Thoracic aorta (tissue), 2 donors: Measurements from ENCODE around the gene TMED10. TPM values are rescaled to one million over a fixed set of nuclear protein-coding genes. Genes with fewer than 3 reads are reported as not detected.

Experiments used
- ATAC-seq: fragments of 150-250 bp; one replicate; pipeline ENCODE4 v1.8.0; 2017; ENCODE audit warnings: low read depth; ENCODE audit not compliant: insufficient number of reproducible peaks, low FRiP score
- DNase-seq: peaks from one replicate; pipeline ENCODE4 v3.0.0-alpha.2; 2020; ENCODE audit warnings: low spot score
- H3K27ac ChIP-seq, 2 donors: fragments of 200-600 bp; sonication (generic); 1 replicate in 1 of 2; 2 replicates in 1 of 2; pipeline ENCODE4 v1.5.1; 2016; ENCODE audit warnings: mild to moderate bottlenecking in 2 of 2, moderate library complexity in 2 of 2
- H3K27me3 ChIP-seq: fragments of 200-600 bp; sonication (generic); replicated peaks from 2 replicates; pipeline ENCODE4 v1.6.0; 2016; ENCODE audit warnings: mild to moderate bottlenecking; ENCODE audit not compliant: insufficient read depth
- H3K36me3 ChIP-seq: fragments of 200-600 bp; sonication (generic); one replicate; pipeline ENCODE4 v1.5.1; 2016
- H3K4me1 ChIP-seq, 2 donors: fragments of 200-600 bp; sonication (generic); 1 replicate in 1 of 2; 2 replicates in 1 of 2; pipeline versions ENCODE4 v1.5.1 to v1.6.0; 2016; ENCODE audit warnings: low read depth in 2 of 2, mild to moderate bottlenecking in 1 of 2; ENCODE audit not compliant: control insufficient read depth in 1 of 2
- H3K4me3 ChIP-seq: fragments of 200-600 bp; sonication (generic); 2 replicates; pipeline ENCODE4 v1.5.1; 2016; ENCODE audit warnings: mild to moderate bottlenecking
- H3K9me3 ChIP-seq: fragments of 200-600 bp; sonication (generic); 2 replicates; pipeline ENCODE4 v1.5.1; 2016
- total RNA-seq, 2 donors: library from RNA; depleted of rRNA; stranded (reverse); fragments of >200 nt; gene quantifications; one replicate each; pipeline versions ENCODE4 v1.1.0 to v1.2.3, GENCODE V29; 2016
- TF ChIP-seq, protein P1 (sequence below): fragments of 200-600 bp; sonication (generic); IDR thresholded peaks from one replicate; pipeline ENCODE4 v1.5.1; 2019; ENCODE audit warnings: antibody characterized with exemption

TMED10 gene
- total RNA-seq, 2 donors from 2014 or later = 258 to 342 TPM

DNA sequence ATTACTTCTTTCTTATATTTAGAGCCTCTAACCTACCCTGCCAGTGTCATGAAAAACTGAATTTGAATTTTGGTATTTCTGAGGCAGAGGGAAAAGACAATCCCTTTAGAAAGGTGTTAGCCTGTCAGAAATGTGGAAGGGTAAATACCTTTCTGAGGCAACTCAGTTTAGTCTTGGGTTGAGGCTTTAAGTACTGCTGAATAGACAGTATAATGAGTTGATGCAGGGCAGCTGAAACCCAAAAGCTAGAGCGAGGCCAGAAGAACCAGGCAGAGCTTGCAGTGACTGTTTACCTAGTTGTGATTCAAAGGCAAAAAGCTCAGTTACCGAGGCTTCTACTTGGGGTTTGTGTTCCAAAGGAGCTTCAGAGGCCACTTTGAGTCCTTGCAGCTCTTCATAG, 88.3 kb downstream of the TMED10 start:
- Histone ChIP-seq H3K36me3 (peaks cover 42% of the 10 kb centered on the region), H3K9me3 (no peaks in the 10 kb centered on the region), H3K4me3 (no peak overlapping the region), H3K27ac (no peak overlapping the region), H3K4me1 (no peaks in the 10 kb centered on the region), H3K27me3 (no peaks in the 10 kb centered on the region)
- TF ChIP-seq, protein P1, sequence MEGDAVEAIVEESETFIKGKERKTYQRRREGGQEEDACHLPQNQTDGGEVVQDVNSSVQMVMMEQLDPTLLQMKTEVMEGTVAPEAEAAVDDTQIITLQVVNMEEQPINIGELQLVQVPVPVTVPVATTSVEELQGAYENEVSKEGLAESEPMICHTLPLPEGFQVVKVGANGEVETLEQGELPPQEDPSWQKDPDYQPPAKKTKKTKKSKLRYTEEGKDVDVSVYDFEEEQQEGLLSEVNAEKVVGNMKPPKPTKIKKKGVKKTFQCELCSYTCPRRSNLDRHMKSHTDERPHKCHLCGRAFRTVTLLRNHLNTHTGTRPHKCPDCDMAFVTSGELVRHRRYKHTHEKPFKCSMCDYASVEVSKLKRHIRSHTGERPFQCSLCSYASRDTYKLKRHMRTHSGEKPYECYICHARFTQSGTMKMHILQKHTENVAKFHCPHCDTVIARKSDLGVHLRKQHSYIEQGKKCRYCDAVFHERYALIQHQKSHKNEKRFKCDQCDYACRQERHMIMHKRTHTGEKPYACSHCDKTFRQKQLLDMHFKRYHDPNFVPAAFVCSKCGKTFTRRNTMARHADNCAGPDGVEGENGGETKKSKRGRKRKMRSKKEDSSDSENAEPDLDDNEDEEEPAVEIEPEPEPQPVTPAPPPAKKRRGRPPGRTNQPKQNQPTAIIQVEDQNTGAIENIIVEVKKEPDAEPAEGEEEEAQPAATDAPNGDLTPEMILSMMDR = no peak
- ATAC-seq = no peak
- no peak for DNase-seq

DNA sequence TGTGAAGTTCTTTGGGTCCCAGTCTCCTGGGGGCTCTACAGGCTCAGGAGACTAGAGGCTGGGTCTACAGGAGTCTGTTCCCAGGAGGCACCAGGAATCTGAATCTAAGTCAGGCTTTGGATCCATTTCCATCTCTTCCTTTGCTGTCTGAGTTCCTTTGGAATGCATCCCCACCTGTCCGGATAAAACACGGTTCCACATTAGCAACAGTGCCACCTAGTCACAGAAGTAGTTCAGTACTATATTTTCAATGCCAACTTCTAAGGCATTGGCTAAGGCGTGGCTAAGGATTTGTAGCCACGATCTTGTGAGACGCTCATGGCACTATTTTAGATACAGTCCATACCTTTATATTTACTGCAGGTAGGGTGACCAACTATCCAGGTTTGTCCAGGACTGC, 91.9 kb downstream of the TMED10 start:
- H3K36me3 ChIP-seq = peaks cover 42% of the 10 kb centered on the region
- H3K4me1 ChIP-seq = peaks cover 0 to 11% of the 10 kb centered on the region in 2 donors
- H3K27ac ChIP-seq = no peak overlapping the region
- ATAC-seq (no peak), DNase-seq (no peak)
- H3K9me3 ChIP-seq = no peaks in the 10 kb centered on the region
- H3K27me3 ChIP-seq = no peaks in the 10 kb centered on the region
- no peak overlapping the region for H3K4me3 ChIP-seq
- TF ChIP-seq, protein P1 = no peak

DNA sequence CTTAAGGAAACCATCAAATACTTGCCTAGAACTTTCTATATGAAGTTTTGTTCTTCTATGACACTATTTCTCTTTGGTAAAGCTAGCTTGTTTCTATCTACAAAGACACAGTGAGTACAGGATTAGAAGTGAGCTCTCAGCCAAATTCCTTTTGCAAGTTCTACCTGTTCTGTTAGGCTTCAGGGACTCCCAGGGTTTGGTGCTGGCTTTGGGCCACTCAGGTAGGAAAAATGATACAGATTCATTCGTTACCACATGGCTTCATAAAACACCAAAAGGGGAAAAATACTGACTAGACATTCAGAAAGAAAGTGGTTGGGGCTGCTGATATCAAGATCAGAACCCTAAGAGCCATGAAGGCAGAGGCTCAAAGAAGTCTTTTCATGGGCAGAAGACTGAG, 93.1 kb downstream of the TMED10 start:
- Histone ChIP-seq H3K27me3 (no peaks in the 10 kb centered on the region), H3K4me3 (no peak overlapping the region), H3K27ac (no peak overlapping the region), H3K4me1 (peaks cover 0 to 11% of the 10 kb centered on the region in 2 donors), H3K36me3 (peaks cover 42% of the 10 kb centered on the region), H3K9me3 (no peaks in the 10 kb centered on the region)
- ATAC-seq (no peak), DNase-seq (no peak)
- TF ChIP-seq, protein P1 = no peak

DNA sequence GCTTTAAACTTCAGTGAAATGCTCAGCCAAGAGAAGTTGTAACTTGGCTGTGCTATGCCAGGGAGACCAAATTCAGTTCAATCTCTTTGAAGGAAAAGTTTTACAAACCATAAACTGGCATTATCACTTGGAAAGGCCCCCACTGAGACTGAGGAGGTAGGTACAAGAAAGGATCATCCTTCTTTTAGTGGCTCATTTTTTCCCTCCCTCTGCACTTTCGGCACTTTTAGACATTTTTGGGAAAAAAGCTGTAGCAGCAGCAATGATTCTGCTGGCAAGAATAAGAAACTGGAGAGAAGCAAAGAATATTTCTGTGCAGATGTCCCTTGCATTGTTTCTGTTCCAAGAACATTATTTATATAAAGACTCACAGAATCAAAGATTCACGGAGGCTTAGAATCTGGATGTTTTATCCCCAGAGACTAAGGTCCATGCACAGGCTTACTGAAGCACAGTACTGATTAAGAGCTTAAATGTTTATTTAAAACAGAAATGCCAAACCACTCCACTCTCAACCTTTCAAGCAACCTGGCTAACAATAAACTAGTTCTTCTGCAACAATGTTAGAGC, 94.7 kb downstream of the TMED10 start:
- TF ChIP-seq, protein P1 = no peak
- H3K27ac ChIP-seq = peak overlapping the region in 1 of 2 donors; percentile 39
- H3K9me3 ChIP-seq = no peaks in the 10 kb centered on the region
- peaks cover 0 to 11% of the 10 kb centered on the region in 2 donors for H3K4me1 ChIP-seq
- no peak overlapping the region for H3K4me3 ChIP-seq
- peaks cover 26% of the 10 kb centered on the region for H3K36me3 ChIP-seq
- no peaks in the 10 kb centered on the region for H3K27me3 ChIP-seq
- no peak for ATAC-seq
- DNase-seq = no peak

Other genes with a start within 250 kb of the TMED10 start
- 10 to 100 TPM; 34.4 to 75.3 TPM for gene PGF, start 221.0 kb downstream of the TMED10 start, total RNA-seq
- 10 to 100 TPM; 32.7 to 39.8 TPM for gene EIF2B2, start 173.7 kb downstream of the TMED10 start, total RNA-seq
- gene MLH3, start 125.1 kb downstream of the TMED10 start, total RNA-seq = 10 to 100 TPM; 17.9 to 30.2 TPM
- gene ACYP1, start 112.6 kb downstream of the TMED10 start, total RNA-seq = 1 to 10 TPM; 4.9 to 6.8 TPM
- gene ZC2HC1C, start 107.0 kb downstream of the TMED10 start, total RNA-seq = 1 to 10 TPM in 1 of 2 donors, under 1 TPM in 1; 0.27 to 1.1 TPM
- 10 to 100 TPM; 51.3 to 65.3 TPM for gene NEK9, start 49.6 kb downstream of the TMED10 start, total RNA-seq
- 1,000 to 10,000 TPM in 1 of 2 donors, 100 to 1,000 TPM in 1; 358 to 3,038 TPM for gene FOS, start 102.2 kb upstream of the TMED10 start, total RNA-seq